SK-N-MC (cell line): Measurements from ENCODE around the gene CALN1.

Source experiments
- EZH2 ChIP-seq: fragments of 200-600 bp; sonication (generic); IDR thresholded peaks from one replicate; pipeline ENCODE4 v1.6.1; 2017; ENCODE audit warnings: antibody characterized with exemption
- FOXP2 ChIP-seq: optimal IDR thresholded peaks from 2 replicates; pipeline ENCODE3; 2011; ENCODE audit warnings: mild to moderate bottlenecking, moderate library complexity; ENCODE audit not compliant: insufficient read depth; ENCODE audit errors: extremely low read length, control extremely low read depth
- POLR2AphosphoS5 ChIP-seq: IDR thresholded peaks from 2 replicates; pipeline ENCODE4 v1.6.1; 2012; ENCODE audit warnings: mild to moderate bottlenecking, low read depth, low read length, borderline replicate concordance

- TF ChIP-seq POLR2AphosphoS5 (no peak), EZH2 (no peak), FOXP2 (no peak)
Measured at GRCh38 chr7:72243329-72243728, 168.8 kb downstream of the CALN1 start.
